ENCODE measurements around the gene NSUN2. TPM values are rescaled to one million over a fixed set of nuclear protein-coding genes. Genes with fewer than 3 reads are reported as not detected.

The NSUN2 gene
- polyA plus RNA-seq, 3 donors: 24.4 to 63.4 (median 25.6) TPM

GRCh38 chr5:6601816-6602215 lies 31.0 kb downstream of the NSUN2 start:
- 97% methylated on average over 10 of the region's 11 CpGs for WGBS (ENCODE audit: insufficient coverage)
- Histone ChIP-seq H3K27ac (ENCODE audit: low read depth in 1 of 2, low read length in 2 of 2) (no peak overlapping the region), H3K4me3 (replicated peaks in 1 of 3; ENCODE audit: low read depth in 2 of 3, low read length in 3 of 3) (no peak overlapping the region), H3K79me2 (ENCODE audit: insufficient read depth, low read length) (no peaks in the 10 kb centered on the region), H3K4me2 (replicated peaks; ENCODE audit: extremely low read depth, low read length, poor library complexity, severe bottlenecking) (no peak overlapping the region), H3K4me1 (ENCODE audit: control insufficient read depth in 1 of 2, insufficient read depth in 2 of 2, low read length in 2 of 2) (no peaks in the 10 kb centered on the region), H3K9me3 (replicated peaks in 1 of 2; ENCODE audit: control insufficient read depth in 1 of 2, insufficient read depth in 1 of 2, low read length in 2 of 2) (no peaks in the 10 kb centered on the region), H3K36me3 (replicated peaks in 1 of 2; ENCODE audit: control insufficient read depth in 1 of 2, insufficient read depth in 2 of 2, low read length in 2 of 2) (peaks cover 83 to 100% of the 10 kb centered on the region in 2 donors), H3K9ac (ENCODE audit: insufficient read depth, low read length, poor library complexity, severe bottlenecking) (no peak overlapping the region), H3K27me3 (ENCODE audit: control insufficient read depth in 2 of 2, insufficient read depth in 2 of 2, low read length in 2 of 2) (no peaks in the 10 kb centered on the region), H4K20me1 (ENCODE audit: insufficient read depth, low read length) (peaks cover 4% of the 10 kb centered on the region), H2AFZ (ENCODE audit: insufficient read depth, low read depth, low read length, poor library complexity, severe bottlenecking) (no peak overlapping the region)
- TF ChIP-seq CTCF (IDR thresholded peaks at IDR 0.05): no peak
- H3K4me3 Mint-ChIP-seq: no peak overlapping the region
- intact Hi-C loops (cut with micrococcal nuclease): no loop called here
- H3K9me3 Mint-ChIP-seq: no peaks in the 10 kb centered on the region
- H3K4me1 Mint-ChIP-seq: peaks cover 2% of the 10 kb centered on the region
- no peaks in the 10 kb centered on the region for H3K27me3 Mint-ChIP-seq (ENCODE audit: low read depth in 3 of 3)
- peaks cover 92 to 100% of the 10 kb centered on the region in 2 donors for H3K36me3 Mint-ChIP-seq
- no peak overlapping the region for H3K27ac Mint-ChIP-seq
- DNase-seq: no peak

- H3K27me3 Mint-ChIP-seq (ENCODE audit: low read depth in 3 of 3): no peaks in the 10 kb centered on the region
- no peak overlapping the region for H3K27ac ChIP-seq (ENCODE audit: low read depth in 1 of 2, low read length in 2 of 2)
- peaks cover 78 to 100% of the 10 kb centered on the region in 2 donors for H3K36me3 ChIP-seq (replicated peaks in 1 of 2; ENCODE audit: control insufficient read depth in 1 of 2, insufficient read depth in 2 of 2, low read length in 2 of 2)
- no peaks in the 10 kb centered on the region for H3K9me3 ChIP-seq (replicated peaks in 1 of 2; ENCODE audit: control insufficient read depth in 1 of 2, insufficient read depth in 1 of 2, low read length in 2 of 2)
- no peak for DNase-seq
- H3K4me1 ChIP-seq (ENCODE audit: control insufficient read depth in 1 of 2, insufficient read depth in 2 of 2, low read length in 2 of 2): no peaks in the 10 kb centered on the region
- H3K4me2 ChIP-seq (replicated peaks; ENCODE audit: extremely low read depth, low read length, poor library complexity, severe bottlenecking): no peak overlapping the region
- H3K4me3 Mint-ChIP-seq: no peak overlapping the region
- H3K9me3 Mint-ChIP-seq: no peaks in the 10 kb centered on the region
- WGBS (ENCODE audit: insufficient coverage): 99% methylated on average over 10 of the region's 11 CpGs
- no peaks in the 10 kb centered on the region for H3K27me3 ChIP-seq (ENCODE audit: control insufficient read depth in 2 of 2, insufficient read depth in 2 of 2, low read length in 2 of 2)
- no peak overlapping the region for H3K9ac ChIP-seq (ENCODE audit: insufficient read depth, low read length, poor library complexity, severe bottlenecking)
- peaks cover 96 to 100% of the 10 kb centered on the region in 2 donors for H3K36me3 Mint-ChIP-seq
- no peaks in the 10 kb centered on the region for H3K79me2 ChIP-seq (ENCODE audit: insufficient read depth, low read length)
- H4K20me1 ChIP-seq (ENCODE audit: insufficient read depth, low read length): peaks cover 4% of the 10 kb centered on the region
- H3K4me1 Mint-ChIP-seq: no peaks in the 10 kb centered on the region
- H3K27ac Mint-ChIP-seq: no peak overlapping the region
- no peak overlapping the region for H2AFZ ChIP-seq (ENCODE audit: insufficient read depth, low read depth, low read length, poor library complexity, severe bottlenecking)
- intact Hi-C loops (cut with micrococcal nuclease): no loop called here
- H3K4me3 ChIP-seq (replicated peaks in 1 of 3; ENCODE audit: low read depth in 2 of 3, low read length in 3 of 3): no peak overlapping the region
- no peak for TF ChIP-seq CTCF (IDR thresholded peaks at IDR 0.05)
Observed at GRCh38 chr5:6601271-6601670, 31.6 kb downstream of the NSUN2 start.

All from CD14-positive monocyte (primary cell).